ENCODE measurements around the gene FLYWCH2.

FLYWCH2 gene, protein sequence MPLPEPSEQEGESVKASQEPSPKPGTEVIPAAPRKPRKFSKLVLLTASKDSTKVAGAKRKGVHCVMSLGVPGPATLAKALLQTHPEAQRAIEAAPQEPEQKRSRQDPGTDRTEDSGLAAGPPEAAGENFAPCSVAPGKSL

DNA sequence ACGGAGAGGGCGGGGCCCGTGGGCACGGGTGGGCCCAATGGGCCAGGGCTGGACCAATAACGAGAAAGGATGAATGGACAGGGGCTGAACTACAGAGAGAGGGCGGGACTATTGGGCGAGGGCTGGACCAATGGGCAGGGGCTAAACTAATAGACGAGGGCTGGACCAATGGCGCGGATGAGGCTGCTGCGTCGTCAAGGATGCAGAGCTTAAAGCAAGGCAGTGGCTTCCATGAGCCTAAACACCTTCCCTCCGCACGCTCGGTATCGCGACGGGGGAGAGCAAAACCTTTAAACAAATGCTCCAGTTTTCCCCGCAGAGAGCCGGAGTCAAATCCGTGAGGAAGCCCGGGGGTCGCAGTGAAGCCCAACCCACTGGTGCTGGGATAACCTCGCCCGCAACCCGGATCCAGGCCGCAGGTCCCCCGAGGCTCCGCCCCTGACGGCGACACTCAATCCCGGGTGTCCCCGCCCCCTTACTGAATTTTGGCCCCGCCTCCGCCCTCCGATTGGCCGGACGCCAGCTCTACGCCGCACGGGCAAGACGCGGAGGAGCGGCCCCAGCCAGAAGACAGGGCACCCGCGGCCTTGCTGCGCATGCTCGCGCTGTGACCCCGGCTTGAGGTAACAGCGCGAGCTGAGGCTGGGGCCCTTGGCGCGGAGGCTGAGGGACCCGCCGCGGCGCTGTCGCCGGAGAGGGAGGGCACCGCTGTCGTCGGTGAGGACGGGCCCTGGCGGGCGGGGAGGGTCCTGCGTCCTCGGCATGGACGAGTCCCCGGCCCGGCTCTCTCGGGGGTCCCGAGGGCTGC is at the start of gene FLYWCH2:
Gene FLYWCH2 (plus strand): TSS at position 566 of the 808 bp plus-strand sequence. CDS start 13,235 bp downstream, outside the sequence.
- DNase-seq, result peak; percentile 100

GRCh38 chr16:2833776-2834175 is 49.2 kb upstream of the FLYWCH2 start:
- no peak for DNase-seq

- no peak for DNase-seq
These were observed 48.0 kb upstream of the FLYWCH2 start for GRCh38 chr16:2834968-2835367.

GRCh38 chr16:2835638-2836493 is 47.1 kb upstream of the FLYWCH2 start:
- DNase-seq, result no peak

- no peak for DNase-seq
These were observed 46.1 kb upstream of the FLYWCH2 start for GRCh38 chr16:2836646-2837508.

DNA sequence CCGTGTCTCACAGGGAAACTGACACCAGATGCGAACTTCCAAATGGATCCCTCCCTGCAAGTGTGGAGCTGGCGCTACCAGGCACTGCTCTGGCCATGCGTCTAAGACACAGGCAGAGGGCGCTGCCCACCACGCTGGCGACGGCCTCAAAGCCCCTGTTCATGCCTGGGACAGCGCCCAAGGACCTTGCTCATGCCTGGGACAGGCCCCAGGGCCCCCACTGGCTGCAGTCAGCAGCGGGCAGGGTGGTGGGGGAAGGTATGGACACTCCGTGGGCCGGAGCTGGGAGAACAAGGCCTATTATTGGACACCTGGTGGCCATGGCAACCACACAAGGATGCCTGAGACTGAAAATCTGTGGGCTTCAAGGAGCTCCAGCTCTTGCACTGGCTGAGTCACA is 44.1 kb upstream of the FLYWCH2 start:
- peak; percentile 71 for DNase-seq

DNA sequence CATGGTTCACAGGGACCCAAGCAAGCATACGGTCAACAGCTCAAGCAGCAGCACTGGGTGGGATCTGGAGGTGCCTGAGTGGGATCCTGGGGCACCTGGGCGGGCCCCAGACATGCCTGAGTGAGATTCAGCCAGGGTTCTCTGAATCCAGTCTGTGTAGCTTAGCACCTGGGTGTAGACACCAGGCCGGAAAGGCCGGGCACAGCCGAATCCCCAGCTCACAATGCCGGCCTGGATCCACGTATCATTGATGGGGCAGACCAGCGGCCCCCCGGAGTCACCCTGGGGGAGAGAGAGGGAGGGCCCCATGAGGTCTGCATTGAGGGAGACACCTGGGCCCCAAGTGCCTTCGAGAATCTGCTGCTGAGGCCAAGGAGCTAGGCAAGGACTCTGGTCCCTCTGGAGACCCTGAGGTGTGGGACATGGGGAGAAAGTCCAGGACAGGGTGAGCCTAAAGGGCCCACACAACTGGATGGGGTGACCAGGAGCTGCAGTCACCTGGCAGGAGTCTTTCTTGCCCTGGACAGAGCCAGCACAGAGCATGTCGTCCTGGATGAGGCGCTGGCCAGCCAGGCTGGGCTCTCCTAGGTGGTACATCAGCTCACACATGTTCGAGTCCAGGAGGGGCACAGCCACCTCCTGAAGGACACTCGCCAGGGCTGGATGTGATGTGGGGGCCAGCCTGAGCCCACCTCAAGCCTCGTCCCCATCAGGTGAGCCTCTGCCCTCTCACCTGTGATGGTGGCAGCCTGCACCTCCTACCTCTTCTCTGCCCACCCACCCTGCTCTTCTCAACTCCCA is 43.2 kb upstream of the FLYWCH2 start:
- no peak for DNase-seq

GRCh38 chr16:2840914-2841313 is 42.1 kb upstream of the FLYWCH2 start:
- DNase-seq, result no peak

DNA sequence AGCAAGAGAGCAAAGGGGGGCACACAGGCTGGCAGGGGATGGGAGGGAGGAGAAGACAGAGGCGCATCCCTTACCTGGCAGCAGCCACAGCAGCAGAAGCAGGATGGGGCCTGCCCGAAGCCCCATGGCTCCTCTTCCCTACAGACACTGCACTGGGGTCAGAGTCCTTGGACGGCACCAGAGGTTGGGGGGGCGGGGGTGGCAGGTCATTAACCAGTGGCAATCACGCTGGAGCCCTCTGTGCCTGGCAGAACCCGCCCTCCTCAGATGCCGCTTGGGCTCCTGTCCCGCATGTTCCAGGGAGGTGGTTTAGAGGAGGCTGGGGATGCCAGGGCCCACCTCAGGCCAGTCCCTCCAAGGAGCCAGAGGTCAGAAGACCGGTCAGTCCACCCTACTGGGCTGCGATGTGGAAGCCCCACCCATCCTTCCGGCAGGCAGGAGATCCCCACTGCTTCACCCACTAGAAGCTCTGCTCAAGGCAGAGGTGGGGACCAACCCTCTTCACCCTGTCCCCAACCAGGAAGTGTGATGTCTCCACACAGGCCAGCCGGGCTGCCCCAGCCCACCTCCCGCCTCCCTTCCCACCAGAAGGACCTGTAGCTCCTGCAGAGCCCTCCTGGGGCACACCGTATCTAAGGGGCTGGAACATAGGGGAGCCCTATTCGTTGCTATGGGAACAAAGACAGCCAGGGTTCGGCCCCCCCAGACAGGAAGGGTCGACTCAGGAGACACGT is 41.2 kb upstream of the FLYWCH2 start:
- DNase-seq, result no peak

DNA sequence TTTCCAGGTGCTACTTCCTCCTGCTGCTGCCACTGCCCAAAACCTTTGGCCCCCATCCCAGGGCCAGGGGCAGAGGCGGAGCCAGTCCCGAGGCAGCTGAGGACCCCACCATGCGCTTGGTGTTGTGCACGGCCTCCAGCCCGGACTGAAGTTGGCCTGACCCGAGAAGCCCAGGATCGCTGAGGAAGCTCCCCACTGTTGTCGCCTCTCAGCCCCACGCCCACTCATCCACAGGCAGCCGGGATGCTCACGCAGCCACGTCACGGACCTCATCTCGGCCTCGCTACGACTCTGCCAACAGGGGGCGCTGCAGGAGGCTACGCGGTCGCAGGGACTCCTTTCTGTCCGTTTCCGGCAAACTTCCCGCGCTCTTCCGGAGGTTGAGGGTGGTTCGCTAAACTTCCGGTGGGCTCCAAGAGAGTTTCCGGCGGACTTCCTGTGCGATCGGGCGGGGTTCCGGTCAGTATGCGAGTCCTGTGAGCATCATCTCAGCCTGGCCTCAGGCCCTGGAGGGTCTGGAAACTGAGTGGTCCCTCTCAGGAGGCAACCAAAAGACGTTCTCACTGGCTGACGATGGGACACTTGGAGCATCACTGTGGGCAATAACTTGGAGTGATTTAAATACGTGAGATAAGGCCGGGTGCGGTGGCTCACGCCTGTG is 40.5 kb upstream of the FLYWCH2 start:
- peak; percentile 95 for DNase-seq

DNA sequence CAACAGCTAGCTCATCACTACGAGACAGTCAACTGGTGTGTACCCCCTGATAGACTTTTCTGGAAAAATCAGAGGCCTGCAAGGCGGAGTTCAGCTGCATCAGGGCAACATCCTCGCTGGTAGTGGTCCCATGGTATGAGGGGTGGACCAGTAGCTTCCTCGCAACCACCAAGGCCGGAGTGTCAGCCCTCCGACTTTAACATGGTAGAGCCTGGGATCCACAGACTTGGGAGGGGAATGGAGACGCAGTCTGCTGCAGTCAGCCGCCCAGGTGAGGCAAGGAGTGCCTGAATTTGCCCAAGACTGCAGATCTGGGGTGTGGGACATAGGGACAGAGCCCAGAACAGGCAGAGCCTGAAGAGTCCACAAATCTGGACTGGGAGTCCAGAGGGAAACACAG is 39.5 kb upstream of the FLYWCH2 start:
- DNase-seq, result no peak

DNA sequence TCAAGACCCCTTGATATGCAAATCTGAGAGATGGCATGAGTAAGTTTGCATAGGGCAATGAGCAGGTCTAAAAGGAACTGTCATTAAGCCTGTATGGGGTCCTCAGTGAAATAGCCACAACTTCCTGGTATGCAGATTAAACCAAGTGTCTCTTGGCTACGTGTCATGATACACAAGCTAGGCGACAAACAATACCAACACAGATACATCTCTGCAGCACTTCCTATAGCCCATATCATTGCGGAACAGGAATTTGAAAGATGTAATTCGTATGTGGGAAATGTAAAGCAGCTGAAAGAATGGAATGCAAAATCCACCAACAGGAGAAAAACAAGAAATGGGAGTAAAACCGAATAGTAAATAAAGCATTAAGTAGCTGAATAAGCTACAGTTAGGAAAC is 37.9 kb upstream of the FLYWCH2 start:
- DNase-seq, result no peak

DNA sequence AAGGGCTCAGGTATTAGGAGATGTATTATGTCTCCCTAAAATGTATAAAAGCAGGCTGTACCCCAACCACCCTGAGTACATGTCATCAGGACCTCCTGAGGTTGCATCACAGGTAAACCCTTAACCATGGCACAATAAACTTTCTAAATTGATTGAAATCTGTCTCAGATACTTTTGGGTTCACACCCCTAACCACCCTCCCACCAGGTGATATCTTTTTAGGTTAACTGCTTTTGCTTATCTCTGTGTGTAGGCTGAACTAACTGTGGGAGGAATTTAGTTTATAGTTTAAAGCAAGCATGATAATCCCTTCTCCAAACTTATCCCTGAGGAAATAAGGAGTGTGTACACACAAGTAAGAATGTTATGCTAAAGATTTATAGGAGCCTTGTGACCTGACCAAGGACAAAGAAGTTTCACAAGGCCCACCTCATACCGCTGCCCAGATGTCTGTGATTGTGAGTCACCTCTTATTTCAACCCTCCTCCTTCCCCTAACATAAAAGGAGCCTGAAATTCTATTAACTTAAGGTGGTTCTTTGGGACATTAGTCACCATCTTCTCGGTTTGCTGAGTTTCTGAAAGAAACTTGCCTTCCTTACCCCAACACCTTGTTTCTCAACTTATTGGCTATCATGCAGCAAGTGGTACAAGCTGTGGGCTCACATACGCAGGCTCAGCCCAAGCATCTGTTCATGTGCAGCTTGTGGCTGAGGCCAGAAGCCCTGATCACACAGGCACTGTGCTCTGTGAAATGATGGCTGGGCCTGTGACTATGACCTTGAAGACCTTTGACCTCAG is 36.3 kb upstream of the FLYWCH2 start:
- no peak for DNase-seq

DNA sequence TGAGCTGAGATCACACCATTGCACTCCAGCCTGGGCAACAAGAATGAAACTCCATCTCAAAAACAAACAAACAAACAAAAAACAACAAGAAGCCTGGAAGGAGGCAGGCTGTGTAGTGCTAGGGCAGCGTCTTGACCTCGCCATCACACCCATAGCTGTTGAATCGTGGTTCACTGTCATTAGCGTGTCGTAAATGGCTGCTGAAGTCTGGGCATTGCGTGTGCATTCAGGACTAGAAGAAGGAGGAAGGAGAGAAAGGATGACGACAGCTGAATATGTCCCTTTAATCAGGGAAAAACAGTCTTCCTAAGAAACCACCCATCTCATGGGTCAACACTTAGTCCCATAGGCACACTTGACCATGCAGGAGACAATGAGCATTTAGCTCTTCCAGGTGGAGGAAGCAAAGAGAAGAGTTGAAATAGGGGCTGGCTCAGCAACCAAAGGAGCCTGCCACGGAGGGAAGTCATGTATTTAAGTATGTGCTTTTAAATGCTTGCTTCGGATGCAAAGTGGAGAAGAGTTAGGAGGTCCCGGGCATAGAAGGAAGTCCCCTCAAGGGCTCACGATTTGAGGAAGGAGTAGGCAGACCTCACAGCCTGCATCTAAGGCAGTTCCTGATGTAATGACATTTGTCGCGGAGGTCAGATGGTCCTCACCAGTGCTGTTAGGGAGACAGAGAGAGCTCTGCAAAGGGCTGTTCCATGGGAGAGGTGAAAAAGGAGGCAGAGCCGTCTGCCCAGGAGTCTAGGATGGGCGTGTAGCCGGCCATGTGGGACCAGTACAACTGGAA is 33.9 kb upstream of the FLYWCH2 start:
- no peak for DNase-seq

GRCh38 chr16:2852003-2852730 is 30.8 kb upstream of the FLYWCH2 start:
- no peak for DNase-seq

DNA sequence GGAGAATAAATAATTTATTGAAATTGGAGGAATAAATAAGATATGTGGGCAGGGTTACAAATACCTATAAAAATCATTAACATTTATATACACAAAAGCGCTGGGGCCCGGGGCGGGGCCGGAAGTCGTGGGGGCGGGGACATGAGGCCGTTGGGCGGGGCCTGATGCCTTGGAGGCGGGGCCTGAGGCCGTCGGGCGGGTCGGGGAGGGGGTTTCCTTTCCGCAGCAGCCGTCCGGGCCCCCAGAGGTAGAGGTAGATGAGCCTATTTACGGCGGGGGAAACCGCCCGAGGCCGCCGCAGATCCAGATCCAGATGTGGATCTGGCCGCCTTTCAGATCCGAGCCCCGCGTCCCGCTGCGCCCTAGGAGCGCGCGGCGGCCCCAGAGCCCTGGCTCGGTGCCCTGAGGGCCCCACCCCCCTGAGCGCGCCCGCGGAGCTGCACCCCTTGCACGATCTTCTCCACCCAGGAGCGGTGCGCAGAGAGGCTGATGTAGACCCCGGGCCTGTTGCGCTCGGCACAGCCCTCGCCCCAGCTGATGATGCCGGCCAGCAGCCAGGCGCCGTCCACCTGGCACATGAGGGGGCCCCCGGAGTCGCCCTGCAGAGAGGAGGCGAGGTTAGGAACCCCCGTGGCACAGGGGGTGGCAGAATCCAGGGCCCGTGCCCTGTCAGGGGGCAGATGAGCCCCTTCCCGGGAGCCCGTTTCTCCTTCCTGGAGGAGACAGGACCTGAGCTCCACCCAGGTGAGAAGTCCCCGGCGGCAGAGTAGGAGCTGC is 30.1 kb upstream of the FLYWCH2 start:
- DNase-seq, result no peak

- DNase-seq, result no peak
These were observed 29.4 kb upstream of the FLYWCH2 start for GRCh38 chr16:2853531-2854073.
